ENCODE measurements around the gene TMEM59. TPM values are rescaled to one million over a fixed set of nuclear protein-coding genes. Genes with fewer than 3 reads are reported as not detected.

Gene TMEM59
- total and polyA plus RNA-seq, 12 donors, result 98.2 to 474 (median 342) TPM

- 74 to 82% methylated on average over 5 of the region's 5 CpGs for WGBS, 2 donors
These were observed 5.4 kb downstream of the TMEM59 start for GRCh38 chr1:54047384-54048305.

DNA sequence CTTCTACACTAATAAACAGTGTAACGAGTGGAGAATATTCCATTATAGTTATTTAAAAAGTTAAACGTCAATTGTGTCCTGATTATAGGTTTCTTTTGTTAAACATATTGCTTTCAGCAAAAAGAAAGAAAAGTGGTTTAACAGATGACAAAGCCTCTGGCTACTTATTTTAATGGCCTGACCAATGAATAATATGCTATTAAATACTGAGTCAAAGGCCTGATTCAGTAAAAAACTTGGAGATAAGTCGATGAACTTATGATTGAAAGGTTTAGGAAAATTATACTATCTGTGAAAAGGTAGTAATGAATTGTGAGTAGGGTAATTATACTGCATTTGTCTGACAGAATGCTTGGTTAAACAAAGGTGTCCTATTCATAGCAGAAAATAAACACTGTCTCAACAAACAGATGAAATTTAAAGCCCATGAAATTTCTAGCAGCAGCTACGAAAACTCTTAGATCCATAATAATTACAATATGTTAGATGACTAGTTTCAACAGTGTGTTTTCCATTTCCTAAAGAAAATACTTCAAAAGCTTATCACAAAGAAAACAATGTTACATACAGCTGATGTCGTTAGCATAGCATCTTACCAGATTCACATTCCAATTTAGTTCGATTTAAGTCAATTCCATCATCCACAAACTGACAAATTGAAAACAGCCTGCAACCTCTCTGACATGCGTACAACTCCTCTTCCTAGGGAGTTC, 6.2 kb downstream of the TMEM59 start:
- intact Hi-C loops (cut with DNase I), result no loop called here
- 60 to 68% methylated on average over 7 of the region's 7 CpGs for WGBS, 2 donors
- Histone ChIP-seq H3K27me3 (no peaks in the 10 kb centered on the region), H3K4me1 (peaks cover 5 to 71% (median 63%) of the 10 kb centered on the region in 9 donors), H3K36me3 (peaks cover 0 to 48% (median 11%) of the 10 kb centered on the region in 9 donors), H3K4me3 (no peak overlapping the region), H3K9me3 (no peaks in the 10 kb centered on the region), H3K27ac (no peak overlapping the region)
- TF ChIP-seq, protein P1, sequence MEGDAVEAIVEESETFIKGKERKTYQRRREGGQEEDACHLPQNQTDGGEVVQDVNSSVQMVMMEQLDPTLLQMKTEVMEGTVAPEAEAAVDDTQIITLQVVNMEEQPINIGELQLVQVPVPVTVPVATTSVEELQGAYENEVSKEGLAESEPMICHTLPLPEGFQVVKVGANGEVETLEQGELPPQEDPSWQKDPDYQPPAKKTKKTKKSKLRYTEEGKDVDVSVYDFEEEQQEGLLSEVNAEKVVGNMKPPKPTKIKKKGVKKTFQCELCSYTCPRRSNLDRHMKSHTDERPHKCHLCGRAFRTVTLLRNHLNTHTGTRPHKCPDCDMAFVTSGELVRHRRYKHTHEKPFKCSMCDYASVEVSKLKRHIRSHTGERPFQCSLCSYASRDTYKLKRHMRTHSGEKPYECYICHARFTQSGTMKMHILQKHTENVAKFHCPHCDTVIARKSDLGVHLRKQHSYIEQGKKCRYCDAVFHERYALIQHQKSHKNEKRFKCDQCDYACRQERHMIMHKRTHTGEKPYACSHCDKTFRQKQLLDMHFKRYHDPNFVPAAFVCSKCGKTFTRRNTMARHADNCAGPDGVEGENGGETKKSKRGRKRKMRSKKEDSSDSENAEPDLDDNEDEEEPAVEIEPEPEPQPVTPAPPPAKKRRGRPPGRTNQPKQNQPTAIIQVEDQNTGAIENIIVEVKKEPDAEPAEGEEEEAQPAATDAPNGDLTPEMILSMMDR (IDR thresholded peaks at IDR 0.05), result no peak
- no peak for DNase-seq
- ATAC-seq, result no peak

More at GRCh38 chr1:54047384-54048305, 5.4 kb downstream of the TMEM59 start:
- Histone ChIP-seq H3K27ac (no peak overlapping the region), H3K27me3 (no peaks in the 10 kb centered on the region), H3K4me1 (peaks cover 5 to 75% (median 67%) of the 10 kb centered on the region in 9 donors), H3K36me3 (peaks cover 0 to 40% (median 5%) of the 10 kb centered on the region in 9 donors), H3K9me3 (no peaks in the 10 kb centered on the region), H3K4me3 (no peak overlapping the region)
- DNase-seq, result no peak
- intact Hi-C loops (cut with DNase I), result no loop called here
- TF ChIP-seq, protein P1 (IDR thresholded peaks at IDR 0.05), result no peak
- no peak for ATAC-seq

DNA sequence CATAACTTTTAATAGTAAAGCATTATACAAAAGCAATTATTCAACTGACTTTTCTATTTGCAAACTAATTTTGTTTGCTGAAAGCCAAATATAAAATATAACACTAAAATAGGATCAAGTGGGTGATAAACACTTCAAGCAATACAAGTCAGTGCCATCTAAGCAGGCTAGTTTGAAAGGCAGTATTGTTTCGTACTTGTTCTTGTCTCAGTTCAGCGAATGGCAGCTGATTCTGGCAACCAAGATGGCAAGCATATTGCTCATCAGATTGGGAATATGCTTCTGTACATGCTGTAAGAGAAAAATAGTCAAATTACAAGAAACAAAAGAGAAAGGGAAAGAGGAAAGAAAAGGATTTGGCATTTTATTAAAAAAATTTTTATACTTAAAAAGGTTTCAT, 7.5 kb downstream of the TMEM59 start:
- no peaks in the 10 kb centered on the region for H3K9me3 ChIP-seq
- peaks cover 0 to 58% (median 49%) of the 10 kb centered on the region in 9 donors for H3K4me1 ChIP-seq
- ATAC-seq (no peak), DNase-seq (no peak)
- H3K27me3 ChIP-seq, result no peaks in the 10 kb centered on the region
- WGBS, 2 donors, result 73 to 76% methylated on average over 2 of the region's 2 CpGs
- H3K27ac ChIP-seq, result no peak overlapping the region
- TF ChIP-seq, protein P1 (IDR thresholded peaks at IDR 0.05), result no peak
- no peak overlapping the region for H3K4me3 ChIP-seq
- peaks cover 0 to 62% (median 24%) of the 10 kb centered on the region in 9 donors for H3K36me3 ChIP-seq
- intact Hi-C loops (cut with DNase I), result no loop called here

GRCh38 chr1:54041806-54042205, 11.2 kb downstream of the TMEM59 start:
- Histone ChIP-seq H3K27ac (no peak overlapping the region), H3K36me3 (peaks cover 0 to 95% (median 56%) of the 10 kb centered on the region in 9 donors), H3K4me3 (no peak overlapping the region), H3K4me1 (peaks cover 0 to 34% (median 19%) of the 10 kb centered on the region in 9 donors), H3K27me3 (no peaks in the 10 kb centered on the region), H3K9me3 (no peaks in the 10 kb centered on the region)
- no peak for ATAC-seq
- TF ChIP-seq, protein P1 (IDR thresholded peaks at IDR 0.05), result no peak
- DNase-seq, result no peak
- intact Hi-C loops (cut with DNase I), result no loop called here
- 19% methylated on average over 1 of the region's 1 CpG for WGBS, 2 donors

Data from heart right ventricle (tissue), 16 donors.